AG20443 (cell line): ENCODE measurements around the gene GFY.
A peak's percentile ranks its signal among the peaks of the same experiment; 100 is the strongest.
"Not testable (repeated sequence)": the region's sequence is repeated elsewhere in the genome, so short reads cannot be mapped to it uniquely, and the experiment has no call there.

Experiments
- DNase-seq: peaks from one replicate; pipeline ENCODE4 v3.0.0; 2012; ENCODE audit warnings: low spot score, mixed read lengths

The GFY gene

GRCh38 chr19:49444100-49444700 is 19.0 kb downstream of the GFY start:
- not testable (repeated sequence) for DNase-seq

GRCh38 chr19:49445997-49446396 is 20.8 kb downstream of the GFY start:
- DNase-seq: no peak

DNA sequence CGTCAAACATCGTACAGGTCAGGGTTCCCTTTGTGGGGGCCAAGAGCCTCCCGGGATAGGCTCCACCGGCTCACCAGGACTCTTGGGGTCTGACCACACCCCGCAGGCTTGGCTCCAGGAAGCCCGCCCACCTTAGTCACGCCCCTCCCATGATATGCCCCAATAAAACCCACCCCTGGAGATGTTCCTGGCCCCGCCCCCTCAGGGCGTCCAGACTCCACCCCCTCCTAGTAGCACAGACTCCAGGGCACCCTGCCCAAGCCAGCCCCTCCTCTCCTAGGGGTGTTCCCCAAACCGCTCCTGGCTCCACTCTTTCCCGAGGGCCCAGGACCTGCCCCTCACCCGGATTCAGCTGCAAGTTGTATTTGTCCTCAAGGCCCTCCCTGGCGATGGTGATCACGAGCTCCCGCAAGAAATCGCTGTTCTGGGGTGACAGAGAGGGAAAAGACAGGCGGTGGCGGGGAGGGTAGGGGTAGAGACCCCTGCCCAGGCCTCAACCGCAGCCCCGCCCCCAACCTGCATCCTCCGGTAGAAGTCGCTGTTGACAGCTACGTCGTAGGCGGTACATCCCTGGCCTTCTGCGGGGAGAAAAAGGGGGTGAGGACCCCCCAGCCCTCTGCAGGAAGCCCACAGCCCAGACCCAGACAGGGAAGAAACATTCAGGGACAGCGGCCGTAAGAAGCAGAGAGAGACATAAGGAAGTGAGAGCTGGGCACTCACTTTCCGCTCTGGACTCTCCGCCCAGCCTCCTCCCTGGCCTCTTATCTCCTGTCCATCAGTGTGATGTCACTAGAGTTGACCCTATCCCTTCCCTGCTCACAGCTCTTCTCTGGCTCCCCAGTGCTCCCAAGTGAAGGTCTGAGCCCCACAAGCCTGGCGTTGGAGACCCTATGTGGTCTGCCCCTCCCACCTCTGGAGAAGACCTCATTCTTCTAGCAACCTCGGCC is 22.6 kb downstream of the GFY start:
- DNase-seq: no peak

DNA sequence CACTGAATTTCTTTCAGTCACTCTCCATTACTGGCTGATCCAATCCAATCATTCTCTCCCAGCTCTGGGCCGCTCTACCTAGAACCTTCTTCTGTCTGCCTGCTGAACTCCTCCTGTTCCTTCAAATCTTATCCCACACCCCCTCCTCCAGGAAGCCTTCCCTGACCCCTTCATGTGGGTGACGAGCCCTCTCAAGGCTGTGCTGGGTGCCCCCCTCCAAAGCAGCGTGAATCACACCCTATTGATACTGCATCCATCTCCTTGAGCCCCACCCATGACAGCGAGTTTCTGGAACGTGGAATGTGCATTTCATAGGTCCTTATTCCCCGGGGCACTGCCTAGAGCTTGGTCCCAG is 23.2 kb downstream of the GFY start:
- DNase-seq: no peak

- no peak for DNase-seq
These were observed 25.2 kb downstream of the GFY start for GRCh38 chr19:49450405-49450804.

GRCh38 chr19:49451430-49452181 is 26.4 kb downstream of the GFY start, which contains the start of gene PIH1D1:
PIH1D1 (minus strand) TSS chr19:49451814; CDS start chr19:49451574, 240 bp downstream.
- DNase-seq: peak; percentile 92

- peak; percentile 97 for DNase-seq
These were observed 28.0 kb downstream of the GFY start, which contains the start of gene ALDH16A1 for GRCh38 chr19:49453013-49453756. ALDH16A1 (plus strand) TSS chr19:49453225; CDS start chr19:49453332, 107 bp downstream.

DNA sequence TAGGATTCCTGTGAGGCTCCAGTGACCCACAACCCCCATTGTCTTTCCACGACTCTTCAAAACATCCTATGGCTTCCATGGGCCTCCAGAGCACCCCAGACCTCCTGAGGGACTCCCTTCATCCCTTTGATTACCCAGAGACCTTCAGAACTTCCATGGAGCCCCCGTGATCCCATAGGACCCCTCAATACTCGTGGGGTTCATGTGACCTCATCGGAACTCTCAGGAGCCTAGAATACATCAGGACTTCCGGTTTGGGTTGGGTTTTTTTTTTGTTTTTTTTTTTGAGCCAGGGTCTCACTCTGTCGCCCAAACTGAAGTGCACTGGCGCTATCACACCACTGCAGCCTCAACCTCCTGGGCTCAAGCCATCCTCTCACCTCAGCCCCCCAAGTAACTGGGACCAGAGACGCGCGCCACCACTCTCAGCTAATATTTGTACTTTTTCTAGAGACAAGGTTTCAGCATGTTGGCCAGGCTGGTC is 28.6 kb downstream of the GFY start:
- no peak for DNase-seq

DNA sequence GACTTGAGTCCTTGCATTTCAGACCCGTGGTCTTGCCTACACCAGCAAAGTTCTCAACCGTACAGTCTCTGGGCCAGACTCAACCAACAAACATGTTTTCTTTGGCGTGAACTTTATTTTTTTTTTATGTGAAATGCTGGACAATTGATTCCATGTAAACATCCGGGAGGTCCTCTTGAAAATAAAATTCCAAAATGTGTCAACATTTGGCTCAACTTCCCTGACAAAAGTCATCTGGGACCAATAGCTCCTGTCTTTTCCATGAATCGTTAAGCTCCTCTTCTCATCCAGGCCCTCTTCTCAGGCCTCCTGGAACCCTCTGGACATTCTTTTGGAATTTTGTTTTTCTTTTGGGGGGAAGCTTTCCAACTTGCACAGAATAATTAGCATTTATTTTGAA is 30.6 kb downstream of the GFY start:
- DNase-seq: no peak

DNA sequence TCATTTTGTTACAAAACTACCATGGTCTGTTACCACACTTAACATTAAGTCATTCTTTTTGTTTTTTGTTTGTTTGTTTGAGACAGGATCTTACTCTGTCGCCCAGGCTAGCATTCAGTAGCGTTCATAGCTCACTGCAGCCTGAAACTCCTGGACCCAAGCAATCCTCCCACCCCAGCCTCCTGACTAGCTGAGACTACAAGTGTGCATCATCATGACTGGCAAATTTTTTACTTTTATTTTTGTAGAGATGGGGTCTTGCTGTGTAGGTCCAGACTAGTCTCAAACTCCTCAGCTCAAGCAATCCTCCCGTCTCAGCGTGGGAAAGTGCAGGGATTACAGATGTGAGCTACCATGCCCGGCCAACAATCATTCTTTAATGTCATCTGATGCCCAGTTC is 31.1 kb downstream of the GFY start:
- DNase-seq: no peak

GRCh38 chr19:49458567-49458903 is 33.3 kb downstream of the GFY start:
- no peak for DNase-seq

DNA sequence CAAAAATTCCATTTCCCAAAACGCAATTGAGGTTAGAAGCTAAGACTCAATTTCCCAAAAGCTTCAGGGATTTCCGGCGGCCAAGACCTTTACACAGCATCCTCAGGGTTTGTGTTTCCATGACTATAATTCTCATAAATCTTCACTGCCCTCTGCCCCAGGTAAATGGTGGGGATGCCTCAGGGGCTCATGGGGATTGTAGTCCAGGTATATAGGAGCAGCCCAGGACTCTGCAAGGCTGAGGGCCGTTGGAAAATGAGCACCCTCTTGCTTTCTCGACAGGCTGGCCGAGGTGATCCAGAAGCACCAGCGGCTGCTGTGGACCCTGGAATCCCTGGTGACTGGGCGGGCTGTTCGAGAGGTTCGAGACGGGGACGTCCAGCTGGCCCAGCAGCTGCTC is 34.2 kb downstream of the GFY start:
- no peak for DNase-seq

DNA sequence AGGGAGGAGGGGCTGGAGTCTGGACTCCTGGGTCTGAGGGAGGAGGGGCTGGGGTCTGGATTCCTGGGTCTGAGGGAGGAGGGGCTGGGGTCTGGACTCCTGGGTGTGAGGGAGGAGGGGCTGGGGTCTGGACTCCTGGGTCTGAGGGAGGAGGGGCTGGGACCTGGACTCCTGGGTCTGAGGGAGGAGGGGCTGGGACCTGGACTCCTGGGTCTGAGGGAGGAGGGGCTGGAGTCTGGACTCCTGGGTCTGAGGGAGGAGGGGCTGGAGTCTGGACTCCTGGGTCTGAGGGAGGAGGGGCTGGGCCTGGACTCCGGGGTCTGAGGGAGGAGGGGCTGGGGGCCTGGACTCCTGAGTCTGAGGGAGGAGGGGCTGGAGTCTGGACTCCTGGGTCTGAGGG is 35.9 kb downstream of the GFY start:
- not testable (repeated sequence) for DNase-seq

- no peak for DNase-seq
These were observed 36.5 kb downstream of the GFY start for GRCh38 chr19:49461656-49462055.

DNA sequence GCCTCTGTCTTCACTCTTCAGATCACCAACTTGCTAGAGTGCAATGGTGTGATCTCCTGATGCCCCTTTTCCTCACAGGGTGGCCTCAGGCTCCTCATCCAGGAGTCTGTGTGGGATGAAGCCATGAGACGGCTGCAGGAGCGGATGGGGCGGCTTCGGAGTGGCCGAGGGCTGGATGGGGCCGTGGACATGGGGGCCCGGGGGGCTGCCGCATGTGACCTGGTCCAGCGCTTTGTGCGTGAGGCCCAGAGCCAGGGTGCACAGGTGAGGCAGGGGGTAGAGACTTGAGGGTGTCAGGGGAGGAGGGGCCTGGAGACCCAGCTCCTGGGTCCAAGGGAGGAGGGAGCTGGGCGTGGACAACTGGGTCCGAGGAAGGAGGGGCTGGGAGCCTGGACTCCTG is 37.3 kb downstream of the GFY start:
- no peak for DNase-seq

DNA sequence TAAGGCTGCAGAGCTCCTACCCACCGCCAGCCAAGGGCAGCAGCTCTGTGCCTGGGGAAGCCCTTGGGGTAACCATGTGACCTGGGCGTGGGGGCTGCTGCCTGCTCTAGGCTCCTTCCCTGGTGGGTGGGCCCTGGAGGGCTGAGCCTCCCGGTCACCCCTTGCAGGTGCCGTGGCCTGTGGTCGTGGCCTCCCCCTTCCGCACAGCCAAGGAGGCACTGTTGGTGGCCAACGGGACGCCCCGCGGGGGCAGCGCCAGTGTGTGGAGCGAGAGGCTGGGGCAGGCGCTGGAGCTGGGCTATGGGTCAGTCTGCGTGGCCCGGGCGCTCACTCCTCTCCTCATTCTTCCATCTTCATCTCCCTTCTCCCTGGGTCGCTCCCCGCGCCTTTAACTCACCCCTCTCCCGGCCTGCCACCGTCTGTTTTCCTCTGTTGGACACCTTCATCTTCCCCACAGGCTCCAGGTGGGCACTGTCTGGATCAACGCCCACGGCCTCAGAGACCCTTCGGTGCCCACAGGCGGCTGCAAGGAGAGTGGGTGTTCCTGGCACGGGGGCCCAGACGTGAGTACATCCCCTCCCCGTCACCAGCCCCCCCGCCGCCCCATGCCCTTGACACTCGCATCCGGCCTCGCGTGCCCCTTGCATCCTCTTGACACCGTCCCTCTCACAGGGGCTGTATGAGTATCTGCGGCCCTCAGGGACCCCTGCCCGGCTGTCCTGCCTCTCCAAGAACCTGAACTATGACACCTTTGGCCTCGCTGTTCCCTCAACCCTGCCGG is 39.0 kb downstream of the GFY start:
- DNase-seq: no peak

- DNase-seq: no peak
These were observed 40.2 kb downstream of the GFY start for GRCh38 chr19:49465371-49465770.

- DNase-seq: no peak
These were observed 43.0 kb downstream of the GFY start for GRCh38 chr19:49468199-49468598.

DNA sequence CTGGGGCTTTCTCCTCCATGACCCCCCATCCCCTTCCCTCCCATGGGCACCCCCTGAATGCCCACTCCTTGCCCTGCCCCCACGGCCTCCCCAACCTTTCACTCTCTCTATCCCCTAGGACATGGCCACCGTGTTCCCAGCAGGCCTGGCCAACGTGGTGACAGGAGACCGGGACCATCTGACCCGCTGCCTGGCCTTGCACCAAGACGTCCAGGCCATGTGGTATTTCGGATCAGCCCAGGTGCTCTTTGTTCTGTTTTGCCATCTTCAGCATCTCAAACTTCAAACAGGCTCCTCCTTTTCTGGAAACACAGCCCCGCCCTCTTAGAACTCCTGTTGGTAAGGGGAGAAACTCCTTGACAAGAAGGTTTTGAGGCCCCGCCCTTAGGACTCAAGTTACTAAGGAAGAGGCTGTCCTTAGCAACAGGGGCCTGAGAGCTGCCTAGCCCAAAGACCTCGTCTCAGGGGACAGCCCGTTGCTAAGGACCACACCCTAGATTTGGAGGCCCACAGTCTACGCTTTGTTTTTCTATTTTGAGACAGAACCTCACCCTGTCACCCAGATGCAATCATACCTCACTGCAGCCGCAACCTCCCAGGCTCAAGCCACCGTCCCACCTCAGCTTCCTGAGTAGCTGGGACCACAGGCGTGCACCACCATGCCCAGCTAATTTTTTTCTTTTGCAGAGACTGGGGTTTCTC is 43.7 kb downstream of the GFY start:
- DNase-seq: peak; percentile 75

- no peak for DNase-seq
These were observed 44.8 kb downstream of the GFY start for GRCh38 chr19:49469828-49470614.
